ENCODE results near the gene SLIT3.

Gene SLIT3

GRCh38 chr5:168793841-168794837, 506.8 kb downstream of the SLIT3 start:
- no peak for DNase-seq (ENCODE audit: low read depth)

- no peak for DNase-seq (ENCODE audit: low read depth)
These were observed 508.3 kb downstream of the SLIT3 start for GRCh38 chr5:168792678-168793077.

GRCh38 chr5:168790671-168791250, 510.2 kb downstream of the SLIT3 start:
- DNase-seq (ENCODE audit: low read depth) = no peak

- DNase-seq (ENCODE audit: low read depth) = no peak
These were observed 510.8 kb downstream of the SLIT3 start for GRCh38 chr5:168790002-168790635.

- no peak for DNase-seq (ENCODE audit: low read depth)
These were observed 512.2 kb downstream of the SLIT3 start for GRCh38 chr5:168788786-168789185.

GRCh38 chr5:168788107-168788506, 512.8 kb downstream of the SLIT3 start:
- DNase-seq (ENCODE audit: low read depth) = no peak

GRCh38 chr5:168786147-168786546, 514.8 kb downstream of the SLIT3 start:
- DNase-seq (ENCODE audit: low read depth) = no peak

GRCh38 chr5:168784454-168784853, 516.5 kb downstream of the SLIT3 start:
- DNase-seq (ENCODE audit: low read depth) = no peak

- DNase-seq (ENCODE audit: low read depth) = no peak
These were observed 518.9 kb downstream of the SLIT3 start for GRCh38 chr5:168781941-168782571.

- DNase-seq (ENCODE audit: low read depth) = no peak
These were observed 520.1 kb downstream of the SLIT3 start for GRCh38 chr5:168780888-168781287.

GRCh38 chr5:168779333-168779732, 521.6 kb downstream of the SLIT3 start:
- DNase-seq (ENCODE audit: low read depth) = no peak

GRCh38 chr5:168778536-168778935, 522.4 kb downstream of the SLIT3 start:
- DNase-seq (ENCODE audit: low read depth) = no peak

GRCh38 chr5:168777651-168778050, 523.3 kb downstream of the SLIT3 start:
- DNase-seq (ENCODE audit: low read depth) = no peak

- DNase-seq (ENCODE audit: low read depth) = no peak
These were observed 524.9 kb downstream of the SLIT3 start for GRCh38 chr5:168776070-168776469.

- DNase-seq (ENCODE audit: low read depth) = no peak
These were observed 527.7 kb downstream of the SLIT3 start for GRCh38 chr5:168773226-168773625.

- no peak for DNase-seq (ENCODE audit: low read depth)
These were observed 528.5 kb downstream of the SLIT3 start for GRCh38 chr5:168772316-168772961.

- DNase-seq (ENCODE audit: low read depth) = no peak
These were observed 529.3 kb downstream of the SLIT3 start for GRCh38 chr5:168771678-168772077.

GRCh38 chr5:168770996-168771395, 529.9 kb downstream of the SLIT3 start:
- DNase-seq (ENCODE audit: low read depth) = no peak

GRCh38 chr5:168770036-168770498, 530.9 kb downstream of the SLIT3 start:
- no peak for DNase-seq (ENCODE audit: low read depth)

GRCh38 chr5:168768172-168768571, 532.8 kb downstream of the SLIT3 start:
- no peak for DNase-seq (ENCODE audit: low read depth)

- DNase-seq (ENCODE audit: low read depth) = no peak
These were observed 534.6 kb downstream of the SLIT3 start for GRCh38 chr5:168766426-168766700.

Data from stimulated activated CD4-positive, alpha-beta T cell treated with anti-CD3 and anti-CD28 coated beads, Interleukin-2, amount 100 ng/mL, for 4 hours (primary cell).